H1 (cell line): ENCODE measurements around the gene SLC25A31. TPM values are rescaled to one million over a fixed set of nuclear protein-coding genes. Genes with fewer than 3 reads are reported as not detected.

ENCODE experiments used
- CTCF ChIA-PET: fragments of 300-600 bp; sonication (Branson Sonifier 250); formaldehyde crosslinking; loops from one replicate; lab custom pipeline; 2021; ENCODE audit not compliant: partially characterized antibody; lab: Charles Lee
- POLR2A ChIA-PET: fragments of 300-600 bp; sonication (Branson Sonifier 250); formaldehyde crosslinking; loops from one replicate; lab custom pipeline; 2021; ENCODE audit warnings: inconsistent platforms; ENCODE audit not compliant: partially characterized antibody; lab: Charles Lee
- DNase-seq, 2 experiments: peaks; one replicate each; pipeline versions ENCODE4 v3.0.0 to v3.0.0-alpha.2; 2010 to 2022; ENCODE audit warnings: low spot score in 2 of 2, low read depth in 1 of 2, mixed read lengths in 1 of 2
- FAIRE-seq: peaks from 2 replicates; lab custom pipeline; 2011; peaks lifted over from hg19 to GRCh38; lab: Jason Lieb, UNC
- H2AFZ ChIP-seq: 2 replicates; pipeline ENCODE4 v1.8.1; 2012; ENCODE audit warnings: low read length, inconsistent platforms
- H2AK5ac ChIP-seq: 2 replicates; pipeline ENCODE4 v1.6.1; 2013; ENCODE audit warnings: low read depth, low read length
- H2BK120ac ChIP-seq: replicated peaks from 2 replicates; pipeline ENCODE3; 2013; ENCODE audit warnings: low read depth, low read length, inconsistent platforms
- H2BK12ac ChIP-seq: 2 replicates; pipeline ENCODE4 v1.6.1; 2013; ENCODE audit warnings: low read depth, low read length
- H2BK15ac ChIP-seq: 2 replicates; pipeline ENCODE4 v1.6.1; 2013; ENCODE audit warnings: low read length
- H2BK20ac ChIP-seq: 2 replicates; pipeline ENCODE4 v1.6.1; 2013; ENCODE audit warnings: low read length
- H2BK5ac ChIP-seq: 2 replicates; pipeline ENCODE4 v1.6.1; 2013; ENCODE audit warnings: low read depth, low read length
- H3K14ac ChIP-seq: 2 replicates; pipeline ENCODE4 v1.6.1; 2013; ENCODE audit warnings: inconsistent platforms; ENCODE audit not compliant: insufficient read length
- H3K18ac ChIP-seq: 2 replicates; pipeline ENCODE4 v1.6.1; 2013; ENCODE audit warnings: low read length; ENCODE audit errors: extremely low read depth
- H3K23ac ChIP-seq: 2 replicates; pipeline ENCODE4 v1.6.1; 2013; ENCODE audit warnings: inconsistent platforms; ENCODE audit not compliant: insufficient read length
- H3K23me2 ChIP-seq: 2 replicates; pipeline ENCODE4 v1.6.1; 2013; ENCODE audit warnings: low read depth, low read length
- H3K27ac ChIP-seq: 2 replicates; pipeline ENCODE4 v1.6.1; 2011; ENCODE audit warnings: low read depth, low read length, inconsistent platforms
- H3K27me3 ChIP-seq, 4 experiments: replicated peaks in 1 of 4; 1 replicate in 1 of 4; 2 replicates in 3 of 4; pipeline versions ENCODE4 v1.6.1 to v1.8.1; 2011 to 2013; ENCODE audit warnings: low read length in 3 of 4, mild to moderate bottlenecking in 3 of 4, inconsistent platforms in 2 of 4, mixed read lengths in 2 of 4, moderate library complexity in 1 of 4; ENCODE audit not compliant: control insufficient read depth in 3 of 4, insufficient read depth in 3 of 4; ENCODE audit errors: extremely low read depth in 1 of 4
- H3K36me3 ChIP-seq, 4 experiments: 2 replicates each; pipeline versions ENCODE4 v1.6.1 to v1.8.1; 2011 to 2013; ENCODE audit warnings: mild to moderate bottlenecking in 4 of 4, low read length in 3 of 4, moderate library complexity in 2 of 4, control low read depth in 1 of 4, inconsistent platforms in 1 of 4; ENCODE audit not compliant: insufficient read depth in 4 of 4, control insufficient read depth in 2 of 4
- H3K4ac ChIP-seq: replicated peaks from 2 replicates; pipeline ENCODE3; 2013; ENCODE audit warnings: low read length, low read depth, mixed read lengths, inconsistent platforms; ENCODE audit not compliant: insufficient read length
- H3K4me1 ChIP-seq, 4 experiments: replicated peaks in 1 of 4; 1 replicate in 1 of 4; 2 replicates in 3 of 4; pipeline versions ENCODE4 v1.6.1 to v1.8.1; 2011 to 2013; ENCODE audit warnings: low read length in 3 of 4, inconsistent platforms in 2 of 4, mixed read lengths in 1 of 4; ENCODE audit not compliant: insufficient read depth in 4 of 4, control insufficient read depth in 3 of 4
- H3K4me2 ChIP-seq, 2 experiments: 2 replicates each; pipeline versions ENCODE4 v1.6.1 to v1.8.1; 2011 to 2013; ENCODE audit warnings: low read depth in 2 of 2, low read length in 2 of 2, control low read depth in 1 of 2, inconsistent platforms in 1 of 2, mild to moderate bottlenecking in 1 of 2; ENCODE audit not compliant: insufficient read depth in 1 of 2
- H3K4me3 ChIP-seq, 4 experiments: fragments of 200-600, 300-600 bp in 1 of 4; sonication (generic), shearing (Covaris generic), sonication (Bioruptor Twin) in 1 of 4; 2 replicates each; pipeline versions ENCODE4 v1.5.1 to v1.8.1; 2011 to 2016; ENCODE audit warnings: low read length in 4 of 4, low read depth in 3 of 4, control low read depth in 2 of 4, inconsistent platforms in 2 of 4, mild to moderate bottlenecking in 2 of 4, mixed read lengths in 1 of 4, moderate library complexity in 1 of 4; ENCODE audit not compliant: insufficient read depth in 2 of 4; ENCODE audit errors: extremely low read depth in 1 of 4
- H3K56ac ChIP-seq: replicated peaks from 2 replicates; pipeline ENCODE3; 2013; ENCODE audit warnings: low read depth, mild to moderate bottlenecking, mixed read lengths, low read length, inconsistent platforms; ENCODE audit not compliant: insufficient read length
- H3K79me1 ChIP-seq: 2 replicates; pipeline ENCODE4 v1.6.1; 2013; ENCODE audit warnings: low read depth, low read length, control low read depth
- H3K79me2 ChIP-seq, 2 experiments: 2 replicates each; pipeline versions ENCODE4 v1.6.1 to v1.8.1; 2012 to 2013; ENCODE audit warnings: low read length in 2 of 2, mild to moderate bottlenecking in 2 of 2, inconsistent platforms in 1 of 2; ENCODE audit not compliant: insufficient read depth in 2 of 2, control insufficient read depth in 1 of 2
- H3K9ac ChIP-seq, 4 experiments: replicated peaks in 1 of 4; 1 replicate in 1 of 4; 2 replicates in 3 of 4; pipeline versions ENCODE4 v1.6.1 to v1.8.1; 2011 to 2013; ENCODE audit warnings: low read depth in 3 of 4, low read length in 3 of 4, control low read depth in 2 of 4, mild to moderate bottlenecking in 2 of 4, moderate library complexity in 2 of 4, inconsistent platforms in 1 of 4; ENCODE audit errors: extremely low read depth in 1 of 4
- H3K9me3 ChIP-seq, 2 experiments: 2 replicates each; pipeline versions ENCODE4 v1.6.1 to v1.8.1; 2012 to 2013; ENCODE audit warnings: mild to moderate bottlenecking in 2 of 2, moderate library complexity in 2 of 2, control low read depth in 1 of 2, inconsistent platforms in 1 of 2, low read depth in 1 of 2, low read length in 1 of 2, mixed read lengths in 1 of 2; ENCODE audit not compliant: insufficient read depth in 2 of 2
- H4K20me1 ChIP-seq, 2 experiments: replicated peaks in 1 of 2; 2 replicates each; pipeline versions ENCODE3 to v1.8.1; 2011 to 2013; ENCODE audit warnings: inconsistent platforms in 2 of 2, low read length in 2 of 2, mild to moderate bottlenecking in 1 of 2; ENCODE audit not compliant: insufficient read depth in 2 of 2, control insufficient read depth in 1 of 2
- H4K5ac ChIP-seq: 2 replicates; pipeline ENCODE4 v1.6.1; 2013; ENCODE audit warnings: low read length, low read depth, mixed read lengths, inconsistent platforms; ENCODE audit not compliant: insufficient read length
- H4K8ac ChIP-seq: 2 replicates; pipeline ENCODE4 v1.8.0; 2013; ENCODE audit warnings: mild to moderate bottlenecking, moderate library complexity, low read length, inconsistent platforms; ENCODE audit not compliant: insufficient read depth; ENCODE audit errors: extremely low read depth
- H4K91ac ChIP-seq: replicated peaks from 2 replicates; pipeline ENCODE3; 2013; ENCODE audit warnings: low read length, mixed read lengths, inconsistent platforms; ENCODE audit not compliant: insufficient read length
- CHD1 ChIP-seq: IDR thresholded peaks from 2 replicates; pipeline ENCODE4 v1.6.1; 2012; ENCODE audit warnings: low read depth, low read length, improper control_type of control experiment
- CHD2 ChIP-seq: IDR thresholded peaks from 2 replicates; pipeline ENCODE4 v1.6.1; 2012; ENCODE audit warnings: low read length, improper control_type of control experiment
- GABPA ChIP-seq: IDR thresholded peaks from 2 replicates; pipeline ENCODE4 v1.6.1; 2011; ENCODE audit warnings: mild to moderate bottlenecking, low read length, moderate library complexity, borderline replicate concordance; ENCODE audit not compliant: insufficient read depth
- MAFK ChIP-seq: IDR thresholded peaks from 2 replicates; pipeline ENCODE4 v1.6.1; 2012; ENCODE audit warnings: low read depth, mild to moderate bottlenecking, improper control_type of control experiment, low read length
- PHF8 ChIP-seq: fragments of 200-600 bp; sonication (generic); conservative IDR thresholded peaks from 2 replicates; pipeline ENCODE4 v1.7.1; 2012; ENCODE audit warnings: low read depth, mild to moderate bottlenecking, inconsistent platforms, low read length, moderate library complexity
- POLR2AphosphoS5 ChIP-seq: IDR thresholded peaks from 2 replicates; pipeline ENCODE4 v1.6.1; 2011; ENCODE audit warnings: low read depth, low read length
- RBBP5 ChIP-seq: IDR thresholded peaks from 2 replicates; pipeline ENCODE4 v1.7.1; 2012; ENCODE audit warnings: low read depth, mild to moderate bottlenecking, inconsistent platforms, low read length, moderate library complexity, borderline replicate concordance
- TBP ChIP-seq: IDR thresholded peaks from 2 replicates; pipeline ENCODE4 v1.6.1; 2011; ENCODE audit warnings: low read depth, low read length, improper control_type of control experiment
- WGBS, 2 experiments: shearing (Covaris generic) in 1 of 2; methylation state at CpG; one replicate each; pipeline versions ENCODE4 v1.1.6 to v1.1.7; 2013 to 2015; ENCODE audit warnings: low lambda C conversion rate in 2 of 2, mixed read lengths in 2 of 2, inconsistent platforms in 1 of 2, low coverage in 1 of 2, missing lambda C conversion rate in 1 of 2; ENCODE audit not compliant: insufficient replicate concordance in 2 of 2, insufficient coverage in 1 of 2, insufficient read length in 1 of 2; ENCODE audit errors: extremely low coverage in 1 of 2, missing lambda C conversion rate in 1 of 2; 5-methylcytosine and 5-hydroxymethylcytosine counted together
- polyA plus RNA-seq, 7 experiments: library from polyadenylated mRNA; depleted of rRNA in 3 of 7; stranded (reverse) in 5 of 7; unstranded in 2 of 7; fragments of >200 nt in 5 of 7; fragments of 200-250 nt in 2 of 7; gene quantifications; 1 replicate in 5 of 7; 2 replicates in 1 of 7; 4 replicates in 1 of 7; pipeline versions ENCODE4 v1.2.1 to v1.2.3, GENCODE V29; 2011 to 2013; ENCODE audit warnings: missing spikeins in 2 of 7, mixed read lengths in 2 of 7
- total RNA-seq: library from RNA; stranded (reverse); fragmentation: NEBNext Ultra II Directional; extraction: Animal tissue kit (Norgen Biotek cat#: 25700); gene quantifications from 2 replicates; pipeline ENCODE4 v1.2.1, GENCODE V29; 2021
- TF ChIP-seq, protein P1 (sequence below): IDR thresholded peaks from 2 replicates; pipeline ENCODE4 v1.6.1; 2012; ENCODE audit warnings: inconsistent platforms
- TF ChIP-seq, protein P2 (sequence below): IDR thresholded peaks from 2 replicates; pipeline ENCODE4 v1.6.1; 2012; ENCODE audit warnings: inconsistent platforms

Gene SLC25A31
- total and polyA plus RNA-seq, 2 of the 8 experiments (the other 6 are each of a cell fraction or from before 2014, with no cell fraction given): not detected

DNA sequence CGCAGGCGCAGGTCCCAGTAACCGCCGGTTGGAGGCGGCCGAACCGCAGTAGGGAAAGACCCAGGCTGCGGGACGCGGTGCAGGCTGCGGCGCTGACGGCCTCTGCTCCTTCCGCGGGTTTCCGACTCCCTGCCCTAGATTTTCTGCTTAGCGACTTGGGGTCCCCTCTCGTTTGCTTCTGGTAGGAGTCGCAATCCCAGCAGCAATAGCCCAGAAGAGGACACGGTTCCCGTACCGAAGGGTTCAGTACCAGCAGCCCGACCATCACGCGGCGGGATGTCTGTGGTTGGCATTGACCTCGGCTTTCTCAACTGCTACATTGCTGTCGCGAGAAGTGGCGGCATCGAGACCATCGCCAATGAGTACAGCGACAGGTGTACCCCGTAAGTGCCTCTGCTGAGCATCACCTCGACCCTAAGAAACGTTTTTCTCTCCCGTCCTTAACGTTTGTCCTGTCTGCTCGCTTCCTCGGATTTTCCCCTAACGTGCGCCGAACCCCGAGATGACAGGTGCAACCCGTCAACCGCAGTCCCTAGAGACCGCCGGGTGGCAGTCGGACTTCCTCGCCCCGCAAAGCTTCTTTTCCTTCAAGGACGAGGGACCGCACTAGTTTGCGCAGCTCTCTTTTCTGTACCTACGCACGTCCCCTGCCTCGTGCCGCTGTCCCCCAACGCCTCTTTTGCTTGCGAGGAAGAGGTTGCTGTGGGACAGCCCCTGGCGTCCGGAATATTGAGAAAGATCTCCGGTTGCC, 52.2 kb downstream of the SLC25A31 start, which contains the start of gene HSPA4L:
TSS of gene HSPA4L (plus strand) at position 48 of the 751 bp plus-strand sequence. CDS start at position 277, 229 bp downstream.
- no peak for FAIRE-seq
- peak within 1 kb of the TSS; percentile 72 for H3K18ac ChIP-seq
- H3K27ac ChIP-seq: no peak within 1 kb of the TSS
- H3K9ac ChIP-seq: peak within 1 kb of the TSS; percentile 69 to 84 (median 75)
- H2BK120ac ChIP-seq: no peak within 1 kb of the TSS
- H3K14ac ChIP-seq: no peak within 1 kb of the TSS
- H3K9me3 ChIP-seq: no peaks in the 10 kb centered on the region
- H4K91ac ChIP-seq: no peak within 1 kb of the TSS
- H3K4ac ChIP-seq: peak within 1 kb of the TSS; percentile 8
- 4% methylated on average over 53 of the region's 63 CpGs; no CpG with 5 or more reads in 1 of the 2 experiments for WGBS, 2 experiments
- peak within 1 kb of the TSS; percentile 93; the same call in 1 of the 2 replicates for H2BK12ac ChIP-seq
- POLR2A ChIA-PET: interaction anchor here (0.6 to 1.8 kb wide), 11 partner anchors 9 to 1871 kb away, joined by 3 to 11 read pairs (median 3); partner anchors contain the start of genes ABHD18, MFSD8 and PLK4
- no peak within 1 kb of the TSS; the same call in 1 of the 2 replicates for H2BK20ac ChIP-seq
- H3K23ac ChIP-seq: no peak within 1 kb of the TSS
- H3K4me2 ChIP-seq: peak within 1 kb of the TSS; percentile 87 to 99
- peak within 1 kb of the TSS; percentile 99 for H2AFZ ChIP-seq
- peak within 1 kb of the TSS; percentile 63 for H2BK5ac ChIP-seq
- DNase-seq: no peak
- peaks cover 0 to 8% (median 1%) of the 10 kb centered on the region in 4 experiments; a peak in 5 of 7 replicates for H3K4me1 ChIP-seq
- H4K8ac ChIP-seq: peak within 1 kb of the TSS; percentile 97; the same call in 1 of the 2 replicates
- H4K20me1 ChIP-seq: no peaks in the 10 kb centered on the region
- peaks cover 12% of the 10 kb centered on the region for H3K23me2 ChIP-seq
- peaks cover 7 to 34% (median 25%) of the 10 kb centered on the region in 4 experiments for H3K27me3 ChIP-seq
- CTCF ChIA-PET: interaction anchor here (0.5 to 1.3 kb wide), 12 partner anchors 32 to 355 kb away, joined by 3 to 7 read pairs (median 3); no protein-coding TSS in a partner anchor
- 0 out of 2 replicates have a peak within 1 kb of the TSS, but pooled peaks have one; percentile 32 for H2AK5ac ChIP-seq
- H3K36me3 ChIP-seq: no peaks in the 10 kb centered on the region
- H3K56ac ChIP-seq: no peak within 1 kb of the TSS
- peak within 1 kb of the TSS; percentile 52 to 80 (median 70) for H3K4me3 ChIP-seq
- no peaks in the 10 kb centered on the region for H3K79me1 ChIP-seq
- H4K5ac ChIP-seq: peak within 1 kb of the TSS; percentile 48
- H3K79me2 ChIP-seq: no peaks in the 10 kb centered on the region
- H2BK15ac ChIP-seq: peak within 1 kb of the TSS; percentile 25; the same call in 1 of the 2 replicates
- TF ChIP-seq CHD1 (no peak), GABPA (no peak), PHF8 (peak; percentile 54; the same call in 1 of the 2 replicates), POLR2AphosphoS5 (peak; percentile 78), RBBP5 (peak; percentile 88; the same call in 1 of the 2 replicates), CHD2 (peak; percentile 70; the same call in 1 of the 2 replicates), MAFK (no peak), TBP (peak; percentile 76)
- TF ChIP-seq, protein P1, sequence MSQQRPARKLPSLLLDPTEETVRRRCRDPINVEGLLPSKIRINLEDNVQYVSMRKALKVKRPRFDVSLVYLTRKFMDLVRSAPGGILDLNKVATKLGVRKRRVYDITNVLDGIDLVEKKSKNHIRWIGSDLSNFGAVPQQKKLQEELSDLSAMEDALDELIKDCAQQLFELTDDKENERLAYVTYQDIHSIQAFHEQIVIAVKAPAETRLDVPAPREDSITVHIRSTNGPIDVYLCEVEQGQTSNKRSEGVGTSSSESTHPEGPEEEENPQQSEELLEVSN: peak; percentile 59
- TF ChIP-seq, protein P2, sequence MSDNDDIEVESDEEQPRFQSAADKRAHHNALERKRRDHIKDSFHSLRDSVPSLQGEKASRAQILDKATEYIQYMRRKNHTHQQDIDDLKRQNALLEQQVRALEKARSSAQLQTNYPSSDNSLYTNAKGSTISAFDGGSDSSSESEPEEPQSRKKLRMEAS: peak; percentile 78
